Lower leg skin (tissue), 3 donors: ENCODE results near the gene PAPPA.

Source experiments
- CTCF ChIP-seq, 3 donors: fragments of 450-650 bp; IDR thresholded peaks; one replicate each; pipeline ENCODE4 v1.5.1; 2016; ENCODE audit warnings: antibody characterized with exemption in 3 of 3, mild to moderate bottlenecking in 3 of 3, moderate library complexity in 2 of 3
- POLR2A ChIP-seq, 2 donors: fragments of 450-650 bp; IDR thresholded peaks; one replicate each; pipeline ENCODE4 v1.6.1; 2016 to 2017; ENCODE audit warnings: antibody characterized with exemption in 2 of 2, mild to moderate bottlenecking in 1 of 2, moderate library complexity in 1 of 2

GRCh38 chr9:116247791-116248374, 94.3 kb downstream of the PAPPA start:
- no peak for TF ChIP-seq CTCF (IDR thresholded peaks at IDR 0.05)
- TF ChIP-seq POLR2A (IDR thresholded peaks at IDR 0.05), result no peak
